ENCODE measurements around the gene EHBP1. TPM values are rescaled to one million over a fixed set of nuclear protein-coding genes. Genes with fewer than 3 reads are reported as not detected.
"Not testable (repeated sequence)": the region's sequence is repeated elsewhere in the genome, so short reads cannot be mapped to it uniquely, and the experiment has no call there.

Gene EHBP1
- total RNA-seq, 8 experiments from 2014 or later: 35.1 to 81.1 (median 54.6) TPM

- in situ Hi-C loops (cut with MboI; ENCODE audit: low pct_unique_long_range_greater_than_20kb in 2 of 9, low sequenced_read_pairs in 9 of 9, unreplicated experiment in 9 of 9): no loop called here
- Histone ChIP-seq H3K4me3 (no peak overlapping the region), H3K27ac (no peak overlapping the region), H3K4me1 (replicated peaks in 1 of 2) (no peaks in the 10 kb centered on the region)
- no peak for ATAC-seq (replicated peaks in 6 of 8)
- WGBS, 10 experiments: 33 to 100% (median 100%) methylated on average over 1 of the region's 1 CpG
Measured at GRCh38 chr2:62998949-62999348, 293.4 kb downstream of the EHBP1 start.

- no peak for ATAC-seq (replicated peaks in 6 of 8)
- 71 to 100% (median 100%) methylated on average over 1 of the region's 1 CpG; no CpG with 5 or more reads in 6 of the 10 experiments for WGBS, 10 experiments
- no peaks in the 10 kb centered on the region for H3K4me1 ChIP-seq (replicated peaks in 1 of 2)
- H3K4me3 ChIP-seq: no peak overlapping the region
- H3K27ac ChIP-seq: no peak overlapping the region
- in situ Hi-C loops (cut with MboI; ENCODE audit: low pct_unique_long_range_greater_than_20kb in 2 of 9, low sequenced_read_pairs in 9 of 9, unreplicated experiment in 9 of 9): loop anchor here in 1 of 9 experiments (25.0 kb wide), 1 partner anchor 213 kb away; no protein-coding TSS in a partner anchor
Measured at GRCh38 chr2:62999905-63000304, 294.4 kb downstream of the EHBP1 start.

- 50 to 100% (median 84%) methylated on average over 1 of the region's 1 CpG; no CpG with 5 or more reads in 4 of the 10 experiments for WGBS, 10 experiments
- H3K4me1 ChIP-seq (replicated peaks in 1 of 2): no peaks in the 10 kb centered on the region
- ATAC-seq (replicated peaks in 6 of 8): no peak
- H3K27ac ChIP-seq: no peak overlapping the region
- in situ Hi-C loops (cut with MboI; ENCODE audit: low pct_unique_long_range_greater_than_20kb in 2 of 9, low sequenced_read_pairs in 9 of 9, unreplicated experiment in 9 of 9): loop anchor here in 1 of 9 experiments (25.0 kb wide), 1 partner anchor 214 kb away; no protein-coding TSS in a partner anchor
- no peak overlapping the region for H3K4me3 ChIP-seq
Measured at GRCh38 chr2:63000801-63001200, 295.3 kb downstream of the EHBP1 start.

- Histone ChIP-seq H3K4me1 (replicated peaks in 1 of 2) (no peaks in the 10 kb centered on the region), H3K27ac (no peak overlapping the region), H3K4me3 (no peak overlapping the region)
- ATAC-seq (replicated peaks in 6 of 8): no peak
- in situ Hi-C loops (cut with MboI; ENCODE audit: low pct_unique_long_range_greater_than_20kb in 2 of 9, low sequenced_read_pairs in 9 of 9, unreplicated experiment in 9 of 9): loop anchor here in 1 of 9 experiments (25.0 kb wide), 1 partner anchor 214 kb away; no protein-coding TSS in a partner anchor
Measured at GRCh38 chr2:63001576-63001975, 296.1 kb downstream of the EHBP1 start.

GRCh38 chr2:63003351-63003750 lies 297.8 kb downstream of the EHBP1 start:
- H3K27ac ChIP-seq: no peak overlapping the region
- no peak overlapping the region for H3K4me3 ChIP-seq
- ATAC-seq (replicated peaks in 6 of 8): no peak
- no peaks in the 10 kb centered on the region for H3K4me1 ChIP-seq (replicated peaks in 1 of 2)
- in situ Hi-C loops (cut with MboI; ENCODE audit: low pct_unique_long_range_greater_than_20kb in 2 of 9, low sequenced_read_pairs in 9 of 9, unreplicated experiment in 9 of 9): loop anchor here in 1 of 9 experiments (25.0 kb wide), 1 partner anchor 216 kb away; no protein-coding TSS in a partner anchor
- WGBS, 10 experiments: 43 to 100% (median 89%) methylated on average over 1 to 4 of the region's 4 CpGs

GRCh38 chr2:63007813-63008458 lies 302.4 kb downstream of the EHBP1 start:
- no peak overlapping the region for H3K27ac ChIP-seq
- no peaks in the 10 kb centered on the region for H3K4me1 ChIP-seq (replicated peaks in 1 of 2)
- in situ Hi-C loops (cut with MboI; ENCODE audit: low pct_unique_long_range_greater_than_20kb in 2 of 9, low sequenced_read_pairs in 9 of 9, unreplicated experiment in 9 of 9): loop anchor here in 1 of 9 experiments (25.0 kb wide), 1 partner anchor 221 kb away; no protein-coding TSS in a partner anchor
- no peak for ATAC-seq (replicated peaks in 6 of 8)
- H3K4me3 ChIP-seq: no peak overlapping the region

- no peak overlapping the region for H3K4me3 ChIP-seq
- in situ Hi-C loops (cut with MboI; ENCODE audit: low pct_unique_long_range_greater_than_20kb in 2 of 9, low sequenced_read_pairs in 9 of 9, unreplicated experiment in 9 of 9): loop anchor here in 1 of 9 experiments (25.0 kb wide), 1 partner anchor 222 kb away; no protein-coding TSS in a partner anchor
- no peak overlapping the region for H3K27ac ChIP-seq
- 56 to 100% (median 80%) methylated on average over 1 of the region's 1 CpG; no CpG with 5 or more reads in 3 of the 10 experiments for WGBS, 10 experiments
- no peaks in the 10 kb centered on the region for H3K4me1 ChIP-seq (replicated peaks in 1 of 2)
- ATAC-seq (replicated peaks in 6 of 8): no peak
Measured at GRCh38 chr2:63008838-63009237, 303.3 kb downstream of the EHBP1 start.

GRCh38 chr2:63009490-63009889 lies 304.0 kb downstream of the EHBP1 start:
- Histone ChIP-seq H3K4me3 (no peak overlapping the region), H3K27ac (no peak overlapping the region), H3K4me1 (replicated peaks in 1 of 2) (no peaks in the 10 kb centered on the region)
- ATAC-seq (replicated peaks in 6 of 8): peak in 1 of 8 experiments; percentile 41
- in situ Hi-C loops (cut with MboI; ENCODE audit: low pct_unique_long_range_greater_than_20kb in 2 of 9, low sequenced_read_pairs in 9 of 9, unreplicated experiment in 9 of 9): loop anchor here in 1 of 9 experiments (25.0 kb wide), 1 partner anchor 222 kb away; no protein-coding TSS in a partner anchor

- WGBS, 10 experiments: 50 to 100% (median 100%) methylated on average over 1 of the region's 1 CpG; no CpG with 5 or more reads in 1 of the 10 experiments
- ATAC-seq (replicated peaks in 6 of 8): no peak
- Histone ChIP-seq H3K27ac (no peak overlapping the region), H3K4me3 (no peak overlapping the region), H3K4me1 (replicated peaks in 1 of 2) (no peaks in the 10 kb centered on the region)
- in situ Hi-C loops (cut with MboI; ENCODE audit: low pct_unique_long_range_greater_than_20kb in 2 of 9, low sequenced_read_pairs in 9 of 9, unreplicated experiment in 9 of 9): loop anchor here in 1 of 9 experiments (25.0 kb wide), 1 partner anchor 225 kb away; no protein-coding TSS in a partner anchor
Measured at GRCh38 chr2:63012541-63012940, 307.0 kb downstream of the EHBP1 start.

- Histone ChIP-seq H3K27ac (no peak overlapping the region), H3K4me3 (no peak overlapping the region)
Measured at GRCh38 chr2:63013438-63013837, 307.9 kb downstream of the EHBP1 start.

GRCh38 chr2:63015389-63015788 lies 309.9 kb downstream of the EHBP1 start:
- Histone ChIP-seq H3K4me3 (no peak overlapping the region), H3K4me1 (replicated peaks in 1 of 2) (no peaks in the 10 kb centered on the region), H3K27ac (no peak overlapping the region)
- in situ Hi-C loops (cut with MboI; ENCODE audit: low pct_unique_long_range_greater_than_20kb in 2 of 9, low sequenced_read_pairs in 9 of 9, unreplicated experiment in 9 of 9): loop anchor here in 1 of 9 experiments (25.0 kb wide), 1 partner anchor 228 kb away; no protein-coding TSS in a partner anchor
- ATAC-seq (replicated peaks in 6 of 8): no peak
- whole genome bisulfite sequencing, 10 experiments: 80 to 100% (median 95%) methylated on average over 2 to 3 of the region's 3 CpGs; no CpG with 5 or more reads in 1 of the 10 experiments

More at GRCh38 chr2:63013438-63013837, 307.9 kb downstream of the EHBP1 start:
- WGBS, 10 experiments: 7 to 100% (median 71%) methylated on average over 2 to 8 of the region's 8 CpGs
- no peak for ATAC-seq (replicated peaks in 6 of 8)
- H3K4me1 ChIP-seq (replicated peaks in 1 of 2): no peaks in the 10 kb centered on the region
- in situ Hi-C loops (cut with MboI; ENCODE audit: low pct_unique_long_range_greater_than_20kb in 2 of 9, low sequenced_read_pairs in 9 of 9, unreplicated experiment in 9 of 9): loop anchor here in 1 of 9 experiments (25.0 kb wide), 1 partner anchor 226 kb away; no protein-coding TSS in a partner anchor

- H3K4me1 ChIP-seq (replicated peaks in 1 of 2): no peaks in the 10 kb centered on the region
- ATAC-seq (replicated peaks in 6 of 8): no peak
- 61 to 100% (median 92%) methylated on average over 1 to 2 of the region's 2 CpGs for WGBS, 10 experiments
- in situ Hi-C loops (cut with MboI; ENCODE audit: low pct_unique_long_range_greater_than_20kb in 2 of 9, low sequenced_read_pairs in 9 of 9, unreplicated experiment in 9 of 9): loop anchor here in 1 of 9 experiments (25.0 kb wide), 1 partner anchor 231 kb away; no protein-coding TSS in a partner anchor
- H3K27ac ChIP-seq: no peak overlapping the region
- H3K4me3 ChIP-seq: no peak overlapping the region
Measured at GRCh38 chr2:63018439-63018838, 312.9 kb downstream of the EHBP1 start.

GRCh38 chr2:63019686-63020085 lies 314.2 kb downstream of the EHBP1 start:
- no CpG with 5 or more reads among the region's 8 CpGs for WGBS, 10 experiments
- not testable (repeated sequence) for H3K4me3 ChIP-seq; ATAC-seq (replicated peaks in 6 of 8); H3K4me1 ChIP-seq (replicated peaks in 1 of 2); H3K27ac ChIP-seq
- in situ Hi-C loops (cut with MboI; ENCODE audit: low pct_unique_long_range_greater_than_20kb in 2 of 9, low sequenced_read_pairs in 9 of 9, unreplicated experiment in 9 of 9): loop anchor here in 1 of 9 experiments (25.0 kb wide), 1 partner anchor 232 kb away; no protein-coding TSS in a partner anchor

Measured in motor neuron (in vitro differentiated cells).